ENCODE measurements around the gene CSNK1D.
A peak's percentile ranks its signal among the peaks of the same experiment; 100 is the strongest.

The CSNK1D gene

GRCh38 chr17:82310877-82311276 lies 37.4 kb upstream of the CSNK1D start:
- no peak for DNase-seq (ENCODE audit: low read depth)

DNA sequence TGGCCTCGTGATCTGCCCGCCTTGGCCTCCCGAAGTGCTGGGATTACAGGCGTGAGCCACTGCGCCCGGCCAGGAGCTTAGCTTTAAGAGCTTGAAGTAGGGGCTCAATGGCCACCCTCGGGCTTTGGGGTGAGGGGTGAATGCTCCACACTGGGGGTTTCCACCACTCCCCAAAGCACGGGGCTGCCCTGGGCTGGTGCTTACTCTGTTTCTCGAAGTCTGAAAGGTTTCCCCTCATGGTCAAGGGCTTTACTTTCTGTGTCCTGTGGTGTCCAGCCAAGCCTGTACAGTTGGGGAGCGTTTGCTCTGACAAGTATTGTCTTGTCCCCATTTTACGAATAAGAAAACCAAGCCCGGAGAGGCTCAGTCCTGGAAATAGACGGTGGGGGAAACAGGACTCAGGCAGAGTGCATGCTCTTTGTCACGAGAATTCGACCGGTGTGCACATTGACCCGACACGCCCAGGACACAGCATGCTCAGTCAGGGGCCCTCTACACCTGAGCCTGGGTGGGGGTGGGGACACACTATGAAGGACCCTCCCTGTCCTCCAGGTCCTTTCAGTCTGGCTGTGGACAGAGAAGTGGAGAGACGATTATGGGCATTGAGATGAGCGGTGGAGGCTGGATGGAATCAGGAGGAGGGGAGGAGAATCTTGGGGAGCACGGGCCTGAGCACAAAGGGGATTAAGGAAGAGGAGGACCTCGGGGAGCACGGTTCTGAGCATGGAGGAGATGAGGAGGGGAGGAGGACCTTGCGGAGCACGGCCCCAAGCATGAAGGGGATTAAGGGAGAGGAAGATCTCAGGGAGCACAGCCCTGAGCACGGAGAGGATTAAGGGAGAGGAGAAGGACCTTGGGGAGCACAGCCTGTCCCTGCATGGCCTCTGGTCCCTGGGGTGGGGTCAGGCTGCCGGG lies 36.4 kb upstream of the CSNK1D start:
- DNase-seq (ENCODE audit: low read depth) = no peak

DNA sequence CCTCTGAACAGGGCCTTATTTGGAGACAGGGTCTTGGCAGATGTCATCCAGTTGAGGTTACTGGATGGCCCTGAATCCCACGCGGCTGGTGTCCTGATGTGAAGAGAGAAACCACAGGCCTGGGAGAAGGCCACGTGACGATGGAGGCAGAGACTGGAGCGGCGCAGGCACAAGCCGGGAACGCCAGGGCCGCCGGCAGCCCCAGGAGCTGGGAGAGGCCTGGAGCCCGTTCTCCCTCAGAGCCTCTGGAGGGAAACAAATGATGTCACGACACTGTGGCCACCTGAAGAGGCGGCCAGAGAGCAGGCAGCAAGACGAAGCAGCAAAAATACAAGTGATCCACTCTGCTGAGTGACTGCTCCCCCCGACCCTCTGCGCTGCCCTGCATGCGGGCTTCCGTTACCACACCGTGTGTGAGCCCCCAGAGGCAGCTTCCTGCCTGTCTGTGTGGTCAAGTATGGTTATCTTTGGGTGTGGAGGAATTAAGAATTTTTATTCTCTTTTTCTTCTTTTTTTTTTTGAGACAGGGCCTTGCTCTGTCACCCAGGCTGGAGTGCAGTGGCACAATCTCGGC lies 32.3 kb upstream of the CSNK1D start:
- DNase-seq (ENCODE audit: low read depth) = no peak

- DNase-seq (ENCODE audit: low read depth) = no peak
Observed at GRCh38 chr17:82304826-82305726, 31.6 kb upstream of the CSNK1D start.

DNA sequence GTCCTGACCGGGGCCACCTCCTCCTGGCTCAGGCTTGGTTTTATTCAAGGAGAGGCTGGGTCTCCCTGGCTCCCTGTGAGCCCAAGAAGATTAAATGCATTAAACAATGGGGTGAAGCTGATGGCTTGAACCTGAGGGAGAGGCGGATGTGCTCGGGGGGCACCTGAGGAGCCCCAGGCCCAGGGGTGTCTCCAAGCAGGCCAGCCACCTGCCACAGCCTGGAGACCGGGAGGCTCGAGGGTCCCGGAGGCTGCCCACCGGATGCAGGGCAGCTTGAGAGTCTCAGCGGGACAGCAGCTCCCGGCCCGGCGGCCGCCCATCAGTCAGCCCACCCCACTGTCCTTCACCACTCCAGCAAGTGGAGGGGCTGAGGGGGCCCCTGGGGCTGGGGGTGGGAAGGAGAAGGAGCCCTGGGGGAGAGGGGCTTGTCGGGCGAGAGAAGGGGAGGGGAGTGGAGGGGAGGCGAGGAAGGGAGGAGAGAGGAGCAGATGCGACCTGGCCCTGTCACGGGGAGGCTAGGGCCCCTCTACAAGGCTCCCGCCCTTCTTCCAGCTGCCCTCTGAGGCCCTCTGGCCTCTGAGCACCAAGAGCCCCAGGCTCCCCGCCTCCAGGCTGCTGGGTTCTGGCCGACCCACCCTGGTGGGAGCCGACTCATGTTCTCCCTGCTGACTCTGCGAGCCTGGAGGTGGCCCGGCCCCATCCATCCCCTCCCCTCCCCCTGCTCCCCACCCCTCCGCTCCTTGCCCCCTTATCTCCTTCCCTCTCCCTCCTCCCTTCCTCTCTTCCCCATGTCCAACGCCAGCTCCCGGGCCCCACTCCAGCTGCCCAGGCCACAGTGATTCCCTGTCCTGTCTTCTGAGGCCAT lies 30.7 kb upstream of the CSNK1D start:
- DNase-seq (ENCODE audit: low read depth) = no peak

DNA sequence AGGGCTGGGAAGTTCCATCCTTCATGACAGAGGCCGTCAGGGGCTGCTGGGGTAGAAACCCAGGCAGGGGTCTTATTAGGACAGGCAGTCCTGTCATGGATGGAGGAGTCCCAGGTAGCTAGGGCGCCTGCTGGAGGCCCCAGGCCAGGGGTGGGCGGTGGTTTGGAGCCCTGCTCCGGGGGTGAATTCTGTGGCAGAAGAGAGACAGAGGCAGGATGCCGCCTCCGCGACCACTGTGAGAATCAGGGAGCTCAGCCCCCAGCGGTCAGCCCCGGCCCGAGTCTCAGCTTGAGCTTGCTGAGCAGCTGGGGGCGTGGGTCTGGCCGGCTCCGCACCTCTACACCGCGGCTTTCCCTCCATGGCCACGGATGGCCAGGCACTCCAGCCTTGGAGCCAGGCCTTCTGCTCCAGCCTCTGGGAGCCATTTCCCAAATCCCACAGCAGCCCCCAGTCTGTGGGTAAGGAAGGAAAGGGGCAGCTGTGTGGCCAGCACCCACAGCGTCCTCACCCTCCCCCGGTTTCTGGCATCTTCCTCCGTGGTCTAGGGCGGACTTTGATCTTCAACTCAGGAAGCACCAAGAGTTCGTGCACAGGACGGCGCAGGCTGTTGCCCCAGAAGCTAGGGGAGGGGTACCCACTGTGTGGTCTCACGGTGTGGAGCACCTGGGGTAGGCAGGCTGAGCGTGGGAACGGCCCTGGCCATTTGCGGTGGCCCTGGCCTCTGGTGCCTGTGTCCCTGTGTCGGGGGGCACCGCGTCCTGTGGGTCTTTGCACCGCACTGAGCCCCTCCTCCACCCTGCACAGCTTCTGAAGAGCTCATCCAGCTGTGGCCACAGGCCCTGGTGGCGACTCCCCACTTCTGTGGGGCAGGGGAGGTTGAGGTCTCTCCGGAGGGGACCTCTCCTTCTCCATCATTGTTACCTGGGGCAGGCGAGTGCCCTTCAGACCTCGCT lies 29.8 kb upstream of the CSNK1D start:
- DNase-seq (ENCODE audit: low read depth) = no peak

- DNase-seq (ENCODE audit: low read depth) = no peak
Observed at GRCh38 chr17:82302568-82302963, 29.1 kb upstream of the CSNK1D start.

GRCh38 chr17:82301916-82302567 lies 28.5 kb upstream of the CSNK1D start:
- DNase-seq (ENCODE audit: low read depth) = peak; percentile 41

GRCh38 chr17:82301300-82301915 lies 27.9 kb upstream of the CSNK1D start:
- no peak for DNase-seq (ENCODE audit: low read depth)

DNA sequence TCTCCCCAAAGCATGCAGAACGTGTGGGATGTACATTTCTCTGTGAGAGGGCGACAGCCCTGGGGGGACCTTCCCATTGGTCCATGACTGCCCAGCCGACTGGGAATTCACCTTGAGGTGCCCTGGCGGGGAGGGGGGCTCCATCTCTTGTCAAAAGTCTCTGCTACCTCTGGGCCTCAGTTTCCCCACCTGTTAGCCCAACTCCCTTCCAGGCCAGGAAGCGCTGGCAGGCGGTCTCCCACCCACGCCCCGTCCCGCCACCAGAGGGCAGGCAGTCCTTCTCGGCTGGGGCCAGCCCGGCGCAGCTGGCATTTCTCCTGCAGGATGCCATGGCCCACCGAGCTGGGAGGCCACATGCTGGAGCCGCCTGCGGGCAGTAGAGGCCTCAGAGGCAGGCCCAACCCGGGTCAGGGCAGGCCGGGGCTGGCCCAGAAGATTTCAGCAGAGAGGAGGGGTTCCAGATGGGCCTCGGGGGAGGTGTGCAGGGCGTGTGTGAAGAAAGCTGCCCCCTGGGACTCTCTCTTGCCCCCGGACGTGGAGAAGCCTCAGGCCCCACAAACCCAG lies 27.3 kb upstream of the CSNK1D start:
- peak; percentile 65 for DNase-seq (ENCODE audit: low read depth)

DNA sequence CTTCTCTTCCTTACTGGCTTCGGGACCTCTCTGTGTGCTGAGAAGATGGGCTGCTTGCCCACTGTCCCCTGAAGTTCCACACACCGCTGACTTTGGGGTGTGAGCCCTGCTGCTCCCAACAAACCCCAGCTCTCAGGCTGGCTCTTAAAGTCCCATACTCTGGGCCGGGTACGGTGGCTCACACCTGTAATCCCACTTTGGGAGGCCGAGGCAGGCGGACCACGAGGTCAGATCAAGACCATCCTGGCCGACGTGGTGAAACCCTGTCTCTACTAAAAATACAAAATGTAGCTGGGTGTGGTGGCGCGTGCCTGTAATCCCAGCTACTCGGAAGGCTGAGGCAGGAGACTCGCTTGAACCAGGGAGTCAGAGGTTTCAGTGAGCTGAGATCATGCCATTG lies 26.7 kb upstream of the CSNK1D start:
- DNase-seq (ENCODE audit: low read depth) = no peak

DNA sequence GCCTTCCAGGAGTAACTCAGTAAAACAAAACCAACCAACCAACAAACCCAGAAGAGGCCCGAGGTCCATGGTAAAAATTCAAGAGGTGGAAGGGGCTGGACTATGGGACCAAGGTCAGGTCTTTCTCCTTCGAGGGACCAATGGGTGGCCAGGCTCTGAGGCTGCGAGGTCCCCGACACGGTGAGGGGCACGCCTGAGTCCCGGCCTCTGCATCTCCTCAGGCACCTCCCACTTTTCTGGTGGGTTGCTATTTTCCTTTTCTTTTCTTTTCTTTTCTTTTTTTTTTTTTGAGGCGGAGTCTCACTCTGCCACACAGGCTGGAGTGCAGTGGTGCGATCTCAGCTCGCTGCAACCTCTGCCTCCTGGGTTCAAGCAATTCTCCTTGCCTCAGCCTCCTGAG lies 26.0 kb upstream of the CSNK1D start:
- DNase-seq (ENCODE audit: low read depth) = no peak

DNA sequence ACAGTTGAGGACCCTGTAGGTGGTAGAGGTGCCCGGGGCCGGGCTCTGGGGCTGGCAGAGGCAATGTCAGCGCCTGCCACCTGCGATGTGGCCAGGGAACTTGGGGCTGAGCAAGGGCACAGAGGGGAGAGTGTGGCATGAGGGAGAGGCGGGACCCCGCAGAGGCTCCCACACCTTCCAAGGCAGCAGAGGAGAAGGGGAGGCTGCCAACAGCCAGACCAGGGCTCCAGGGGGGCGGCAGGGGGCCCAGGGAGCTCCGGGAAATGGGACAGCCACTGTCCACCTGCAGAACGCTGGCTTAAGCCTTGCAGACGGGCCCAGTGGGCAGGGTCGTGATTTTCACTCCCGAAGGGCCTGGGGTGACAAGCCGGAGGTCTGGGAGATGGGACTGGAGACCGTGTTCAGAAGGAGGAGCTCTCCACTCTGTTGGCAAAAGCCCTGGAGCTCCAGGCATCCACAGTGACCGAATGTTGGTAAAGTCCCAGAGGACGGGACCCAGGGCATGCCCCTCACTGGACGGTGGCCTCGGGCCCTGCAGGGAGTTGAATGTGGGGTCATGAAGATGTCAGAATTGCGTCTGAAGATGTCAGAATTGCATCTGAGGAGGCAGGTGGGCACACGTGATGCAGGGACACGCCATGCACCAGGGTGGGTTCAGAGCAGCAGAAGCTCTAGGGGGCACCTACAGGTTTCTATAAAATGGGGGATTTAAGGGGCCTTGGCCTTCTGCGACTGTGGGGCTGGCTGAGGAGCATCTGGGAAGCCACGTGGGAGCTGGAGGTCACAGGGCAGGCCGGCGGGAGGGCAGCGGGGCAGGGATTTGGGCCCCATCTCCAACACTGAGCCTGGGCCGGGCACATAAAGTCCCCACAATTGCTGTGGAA lies 25.3 kb upstream of the CSNK1D start:
- DNase-seq (ENCODE audit: low read depth) = no peak

- peak; percentile 87 for DNase-seq (ENCODE audit: low read depth)
Observed at GRCh38 chr17:82297714-82298537, 24.4 kb upstream of the CSNK1D start.

DNA sequence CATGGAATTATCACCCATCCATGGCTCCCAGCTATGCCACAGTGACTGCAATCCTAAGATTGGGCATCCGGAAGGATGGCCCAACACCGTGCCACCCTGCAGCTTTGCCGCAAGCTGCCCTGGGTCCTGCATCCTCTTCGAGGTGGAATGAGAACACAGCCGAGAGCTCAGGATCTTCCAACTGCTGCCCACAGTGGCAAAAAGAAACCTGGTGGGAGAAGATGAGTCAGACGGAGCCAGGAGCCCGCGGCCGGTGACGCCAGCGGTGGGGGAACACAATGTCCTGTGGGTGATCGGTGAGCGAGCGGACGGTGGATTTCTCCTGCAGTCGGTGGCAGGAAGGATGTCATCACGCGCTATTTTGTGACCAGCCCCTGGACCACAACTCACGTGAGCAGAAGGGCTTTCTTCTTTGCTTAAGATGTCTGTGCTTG lies 23.8 kb upstream of the CSNK1D start:
- DNase-seq (ENCODE audit: low read depth) = peak; percentile 73

DNA sequence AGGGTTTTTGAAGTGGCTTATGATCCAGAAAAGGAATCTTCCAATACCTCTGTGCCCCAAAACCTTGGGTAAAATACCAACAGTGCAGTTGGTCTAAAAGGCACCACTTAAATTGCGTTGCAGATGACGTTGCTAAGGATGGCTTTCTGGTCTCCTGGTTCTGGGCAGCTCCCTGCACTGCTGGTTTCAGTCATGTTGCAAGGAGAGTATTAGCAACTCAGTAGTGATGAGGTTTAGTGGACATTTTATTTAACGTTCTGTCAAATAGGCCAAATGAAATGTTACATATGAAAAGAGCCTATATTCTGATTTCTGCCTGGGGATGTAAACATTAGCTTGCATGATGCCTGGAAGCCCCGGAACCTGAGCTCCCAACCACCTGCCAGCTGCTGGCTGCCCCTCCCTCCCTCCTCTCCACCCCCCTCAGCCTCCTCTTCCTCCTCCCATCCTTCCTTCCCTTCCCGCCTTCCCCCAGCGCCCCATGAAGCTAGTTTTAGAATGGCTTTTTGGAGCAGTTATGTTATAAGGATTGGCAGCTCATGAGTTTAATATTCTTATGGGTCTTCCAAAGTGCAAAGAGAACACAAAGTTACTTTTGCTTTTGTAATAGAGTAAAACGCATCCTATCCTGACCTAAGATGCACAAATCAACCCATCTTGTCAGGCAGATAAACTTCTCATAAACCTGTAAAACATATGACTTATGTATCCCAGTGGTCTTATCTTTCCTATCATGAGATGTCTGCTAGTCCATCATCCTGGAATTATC lies 23.2 kb upstream of the CSNK1D start:
- DNase-seq (ENCODE audit: low read depth) = no peak

GRCh38 chr17:82295472-82295814 lies 21.9 kb upstream of the CSNK1D start:
- DNase-seq (ENCODE audit: low read depth) = no peak

Data from activated T-cell treated with anti-CD3 and anti-CD28 coated beads for 1 hour (primary cell).